Ectodermal cell (in vitro differentiated cells): ENCODE results near the gene TRABD.

Source experiments
- H3K27ac ChIP-seq: 2 replicates; pipeline ENCODE4 v1.7.0; 2013; ENCODE audit warnings: mild to moderate bottlenecking, low read depth, low read length; ENCODE audit not compliant: insufficient read depth, poor library complexity, severe bottlenecking
- H3K27me3 ChIP-seq: 2 replicates; pipeline ENCODE4 v1.7.0; 2013; ENCODE audit warnings: mild to moderate bottlenecking, low read length; ENCODE audit not compliant: insufficient read depth, control insufficient read depth, poor library complexity, severe bottlenecking
- H3K36me3 ChIP-seq: one replicate; pipeline ENCODE4 v1.7.0; 2013; ENCODE audit warnings: low read length; ENCODE audit not compliant: control insufficient read depth, insufficient read depth
- H3K4me1 ChIP-seq: one replicate; pipeline ENCODE4 v1.7.0; 2013; ENCODE audit warnings: low read length; ENCODE audit not compliant: control insufficient read depth, insufficient read depth
- H3K4me3 ChIP-seq: 2 replicates; pipeline ENCODE4 v1.7.0; 2013; ENCODE audit warnings: low read depth, low read length, control low read depth; ENCODE audit not compliant: insufficient read depth
- H3K9me3 ChIP-seq: 2 replicates; pipeline ENCODE4 v1.7.0; 2013; ENCODE audit warnings: mild to moderate bottlenecking, low read length, moderate library complexity; ENCODE audit not compliant: control insufficient read depth
- WGBS, 2 experiments: methylation state at CpG; one replicate each; pipeline ENCODE4 v1.1.7; 2013; ENCODE audit warnings: missing lambda C conversion rate in 2 of 2; 5-methylcytosine and 5-hydroxymethylcytosine counted together

The TRABD gene

DNA sequence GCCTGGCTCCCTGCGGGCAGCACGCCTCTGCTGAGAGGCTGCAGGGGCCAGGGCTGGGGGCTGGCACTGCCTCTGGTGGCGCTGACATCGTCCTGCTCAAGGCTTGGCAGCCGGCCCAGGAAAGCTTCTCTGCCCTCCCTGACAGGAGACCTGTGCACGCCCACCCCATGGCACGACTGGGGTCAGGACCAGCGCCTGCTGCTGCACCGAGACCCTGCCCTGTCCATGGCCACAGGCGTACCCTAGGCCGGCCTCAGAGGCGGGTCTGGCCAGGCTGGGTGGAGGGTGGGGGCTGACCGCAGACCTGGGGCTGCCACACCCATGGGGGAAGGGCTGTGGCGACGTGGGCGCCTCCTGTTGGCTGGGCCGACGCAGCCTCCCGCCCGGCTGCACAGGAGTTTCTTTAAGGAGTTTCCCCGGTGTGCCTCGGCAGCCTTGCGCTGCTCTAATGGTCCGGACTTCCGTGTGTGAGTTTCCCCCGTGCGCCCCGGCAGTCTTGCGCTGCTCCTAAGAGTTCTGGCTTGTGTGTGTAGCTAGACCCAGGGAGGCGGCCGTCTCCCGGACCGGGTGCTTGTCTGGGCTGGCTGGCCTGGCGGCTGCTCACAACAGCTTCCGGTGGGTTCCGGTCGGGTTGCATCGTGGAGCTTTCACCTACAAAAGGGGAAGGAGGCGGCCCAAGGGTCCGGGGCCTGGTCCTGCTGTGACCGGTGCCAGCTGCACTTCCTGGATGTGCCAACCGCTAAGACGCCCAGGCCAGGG, 4.6 kb downstream of the TRABD start:
- Histone ChIP-seq H3K4me3 (no peak overlapping the region), H3K4me1 (no peaks in the 10 kb centered on the region), H3K36me3 (no peaks in the 10 kb centered on the region), H3K9me3 (no peaks in the 10 kb centered on the region), H3K27me3 (peaks cover 2% of the 10 kb centered on the region), H3K27ac (no peak overlapping the region)
- 73 to 74% methylated on average over 43 of the region's 43 CpGs for WGBS, 2 experiments

GRCh38 chr22:50190941-50191741, 5.4 kb downstream of the TRABD start:
- H3K9me3 ChIP-seq, result no peaks in the 10 kb centered on the region
- 92 to 93% methylated on average over 18 of the region's 18 CpGs for WGBS, 2 experiments

DNA sequence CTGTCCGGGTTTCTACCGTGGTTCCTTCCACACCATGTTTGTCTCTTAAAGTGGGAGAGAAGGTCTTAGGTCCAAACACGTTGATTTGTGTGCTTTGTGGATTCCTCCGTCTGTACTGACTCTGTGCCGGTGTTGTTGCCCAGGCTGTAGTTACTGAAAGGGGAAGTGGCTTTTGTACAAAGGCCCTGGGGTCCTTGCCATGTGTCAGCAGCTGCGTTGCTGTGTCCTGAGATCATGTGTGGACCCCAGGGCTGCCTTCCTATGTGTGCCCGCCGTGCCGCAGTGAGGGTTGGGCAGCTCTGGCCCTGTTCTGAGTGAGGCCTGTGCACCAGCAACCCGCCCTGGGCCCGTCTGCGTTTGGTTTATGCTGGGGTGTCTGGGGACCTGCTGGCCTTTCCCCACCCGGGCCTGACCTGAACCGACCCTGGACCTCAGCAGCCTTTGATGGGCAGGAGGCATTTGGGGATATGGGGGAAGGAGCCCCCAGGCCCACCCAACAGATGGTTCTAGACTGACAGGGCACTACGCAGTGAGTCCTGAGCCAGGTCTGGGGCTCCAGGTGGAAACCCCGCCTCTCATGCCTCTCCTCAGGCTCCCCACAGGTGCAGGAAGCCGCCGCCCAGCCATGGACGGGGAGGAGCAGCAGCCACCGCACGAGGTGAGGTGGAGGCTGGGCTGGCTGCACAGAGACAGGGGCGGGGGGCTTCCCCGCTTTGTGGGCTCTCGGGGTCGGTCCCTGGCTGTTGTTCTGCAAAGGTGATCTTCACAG, 6.9 kb downstream of the TRABD start:
- H3K9me3 ChIP-seq, result no peaks in the 10 kb centered on the region
- H3K27ac ChIP-seq, result no peak overlapping the region
- peaks cover 3% of the 10 kb centered on the region for H3K36me3 ChIP-seq
- WGBS, 2 experiments, result 93 to 94% methylated on average over 25 of the region's 25 CpGs
- H3K4me3 ChIP-seq, result no peak overlapping the region
- no peaks in the 10 kb centered on the region for H3K27me3 ChIP-seq
- no peaks in the 10 kb centered on the region for H3K4me1 ChIP-seq

More at GRCh38 chr22:50190941-50191741, 5.4 kb downstream of the TRABD start:
- Histone ChIP-seq H3K4me1 (no peaks in the 10 kb centered on the region), H3K4me3 (no peak overlapping the region), H3K36me3 (no peaks in the 10 kb centered on the region), H3K27ac (no peak overlapping the region), H3K27me3 (no peaks in the 10 kb centered on the region)

- Histone ChIP-seq H3K27me3 (no peaks in the 10 kb centered on the region), H3K4me3 (no peak overlapping the region), H3K9me3 (no peaks in the 10 kb centered on the region), H3K36me3 (peaks cover 5% of the 10 kb centered on the region), H3K27ac (no peak overlapping the region), H3K4me1 (no peaks in the 10 kb centered on the region)
- WGBS, 2 experiments, result 90 to 91% methylated on average over 8 of the region's 8 CpGs
These were observed 7.9 kb downstream of the TRABD start for GRCh38 chr22:50193621-50194020.

DNA sequence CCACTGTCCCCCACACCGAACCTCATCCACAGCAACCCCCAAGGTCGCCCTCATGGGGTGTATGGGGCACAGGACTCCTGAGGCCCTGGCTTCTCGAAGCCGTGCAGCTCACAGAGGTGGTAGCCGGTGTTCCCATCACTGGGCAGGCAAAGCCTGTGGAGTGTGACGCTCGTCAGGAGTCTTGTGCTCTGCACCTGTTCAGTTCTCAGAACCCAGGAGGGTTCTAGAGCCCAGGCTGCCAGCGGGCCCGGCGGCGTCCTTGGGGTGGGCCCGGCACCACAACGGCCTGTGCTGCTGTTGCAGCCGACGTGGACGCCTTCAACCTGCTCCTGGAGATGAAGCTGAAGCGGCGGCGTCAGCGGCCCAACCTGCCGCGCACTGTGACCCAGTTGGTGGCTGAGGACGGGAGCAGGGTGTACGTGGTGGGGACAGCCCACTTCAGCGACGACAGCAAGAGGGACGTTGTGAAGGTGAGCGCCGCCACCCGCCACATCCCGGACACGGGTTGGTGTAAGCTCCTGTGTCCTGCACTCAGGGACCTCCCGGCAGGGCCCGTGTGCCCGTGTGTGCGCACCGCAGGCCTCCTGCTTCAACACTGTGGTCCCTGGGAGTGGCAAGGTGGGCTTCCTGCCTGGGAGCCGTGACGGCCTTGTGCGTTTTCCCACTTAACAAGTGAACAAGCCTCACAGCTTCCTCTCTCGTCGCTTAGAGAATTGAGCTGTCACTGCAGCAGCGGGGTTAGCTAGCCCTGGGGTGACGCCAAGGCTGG, 8.5 kb downstream of the TRABD start:
- Histone ChIP-seq H3K36me3 (peaks cover 5% of the 10 kb centered on the region), H3K9me3 (no peaks in the 10 kb centered on the region), H3K4me1 (no peaks in the 10 kb centered on the region), H3K27ac (no peak overlapping the region), H3K4me3 (no peak overlapping the region), H3K27me3 (no peaks in the 10 kb centered on the region)
- WGBS, 2 experiments, result 96% methylated on average over 44 of the region's 44 CpGs

GRCh38 chr22:50196256-50196655, 10.5 kb downstream of the TRABD start:
- H3K36me3 ChIP-seq, result peaks cover 5% of the 10 kb centered on the region
- no peaks in the 10 kb centered on the region for H3K27me3 ChIP-seq
- no peaks in the 10 kb centered on the region for H3K9me3 ChIP-seq
- peaks cover 7% of the 10 kb centered on the region for H3K4me1 ChIP-seq
- WGBS, 2 experiments, result 94 to 95% methylated on average over 18 of the region's 18 CpGs
- H3K27ac ChIP-seq, result no peak overlapping the region
- no peak overlapping the region for H3K4me3 ChIP-seq

- Histone ChIP-seq H3K4me3 (no peak overlapping the region), H3K36me3 (peaks cover 5% of the 10 kb centered on the region), H3K9me3 (no peaks in the 10 kb centered on the region), H3K27ac (no peak overlapping the region), H3K4me1 (peaks cover 13% of the 10 kb centered on the region), H3K27me3 (peaks cover 4% of the 10 kb centered on the region)
- whole genome bisulfite sequencing, 2 experiments, result 92 to 93% methylated on average over 23 of the region's 23 CpGs
These were observed 11.5 kb downstream of the TRABD start for GRCh38 chr22:50197000-50197800.

DNA sequence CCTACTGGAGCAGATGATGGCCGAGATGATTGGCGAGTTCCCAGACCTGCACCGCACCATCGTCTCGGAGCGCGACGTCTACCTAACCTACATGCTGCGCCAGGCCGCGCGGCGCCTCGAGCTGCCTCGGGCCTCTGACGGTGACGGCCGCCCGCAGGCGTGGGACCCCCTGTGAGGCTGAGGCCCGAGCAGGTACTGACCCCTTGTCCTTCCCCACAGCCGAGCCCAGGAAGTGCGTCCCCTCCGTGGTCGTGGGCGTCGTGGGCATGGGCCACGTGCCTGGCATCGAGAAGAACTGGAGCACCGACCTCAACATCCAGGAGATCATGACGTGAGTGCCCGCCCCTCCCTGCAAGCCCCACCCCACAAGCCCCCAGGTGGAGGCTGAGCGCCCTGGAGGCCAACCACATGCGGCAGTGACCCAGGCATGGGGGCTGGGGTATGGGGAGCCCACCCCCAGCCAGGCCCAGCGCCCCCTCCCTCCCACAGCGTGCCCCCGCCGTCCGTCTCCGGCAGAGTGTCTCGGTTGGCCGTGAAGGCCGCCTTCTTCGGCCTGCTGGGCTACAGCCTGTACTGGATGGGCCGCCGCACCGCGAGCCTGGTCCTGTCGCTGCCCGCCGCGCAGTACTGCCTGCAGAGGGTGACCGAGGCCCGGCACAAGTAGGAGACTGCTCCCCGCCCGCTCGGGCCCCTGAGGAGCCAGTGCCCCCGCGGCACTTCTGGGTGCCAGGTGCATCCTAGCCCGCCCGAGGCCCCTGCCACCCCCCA, 12.3 kb downstream of the TRABD start:
- Histone ChIP-seq H3K9me3 (no peaks in the 10 kb centered on the region), H3K4me3 (no peak overlapping the region), H3K27me3 (peaks cover 4% of the 10 kb centered on the region), H3K4me1 (peaks cover 16% of the 10 kb centered on the region), H3K27ac (no peak overlapping the region), H3K36me3 (peaks cover 5% of the 10 kb centered on the region)
- 95 to 97% methylated on average over 61 of the region's 61 CpGs for WGBS, 2 experiments
